AG04449 (cell line): Measurements from ENCODE around the gene PPP3R2.
A peak's percentile ranks its signal among the peaks of the same experiment; 100 is the strongest.

Experiments used
- CTCF ChIA-PET: fragments of 350-600 bp; formaldehyde crosslinking; extraction: SDS; loops from one replicate; lab custom pipeline; 2021; ENCODE audit warnings: antibody characterized with exemption; lab: Yijun Ruan, JAX
- POLR2A ChIA-PET: fragments of 400-600, 350-600 bp; formaldehyde crosslinking; extraction: SDS; loops from one replicate; lab custom pipeline; 2020; ENCODE audit warnings: antibody characterized with exemption, inconsistent platforms; lab: Yijun Ruan, JAX
- DNase-seq: peaks from one replicate; pipeline ENCODE4 v3.0.0-alpha.2; 2010; ENCODE audit warnings: low read depth, low spot score
- H3K4me3 ChIP-seq: 2 replicates; pipeline ENCODE4 v1.5.1; 2011; ENCODE audit warnings: low read depth, mild to moderate bottlenecking, control low read depth, low read length
- TF ChIP-seq, protein P1 (sequence below): IDR thresholded peaks from one replicate; pipeline ENCODE4 v1.5.1; 2011; ENCODE audit warnings: mild to moderate bottlenecking, moderate library complexity, low read length, control low read depth, inconsistent platforms; ENCODE audit not compliant: insufficient read depth; ENCODE audit errors: missing control alignments

Gene PPP3R2

GRCh38 chr9:101585740-101586139, 9.0 kb downstream of the PPP3R2 start:
- no peak overlapping the region for H3K4me3 ChIP-seq
- DNase-seq: no peak
- TF ChIP-seq, protein P1, sequence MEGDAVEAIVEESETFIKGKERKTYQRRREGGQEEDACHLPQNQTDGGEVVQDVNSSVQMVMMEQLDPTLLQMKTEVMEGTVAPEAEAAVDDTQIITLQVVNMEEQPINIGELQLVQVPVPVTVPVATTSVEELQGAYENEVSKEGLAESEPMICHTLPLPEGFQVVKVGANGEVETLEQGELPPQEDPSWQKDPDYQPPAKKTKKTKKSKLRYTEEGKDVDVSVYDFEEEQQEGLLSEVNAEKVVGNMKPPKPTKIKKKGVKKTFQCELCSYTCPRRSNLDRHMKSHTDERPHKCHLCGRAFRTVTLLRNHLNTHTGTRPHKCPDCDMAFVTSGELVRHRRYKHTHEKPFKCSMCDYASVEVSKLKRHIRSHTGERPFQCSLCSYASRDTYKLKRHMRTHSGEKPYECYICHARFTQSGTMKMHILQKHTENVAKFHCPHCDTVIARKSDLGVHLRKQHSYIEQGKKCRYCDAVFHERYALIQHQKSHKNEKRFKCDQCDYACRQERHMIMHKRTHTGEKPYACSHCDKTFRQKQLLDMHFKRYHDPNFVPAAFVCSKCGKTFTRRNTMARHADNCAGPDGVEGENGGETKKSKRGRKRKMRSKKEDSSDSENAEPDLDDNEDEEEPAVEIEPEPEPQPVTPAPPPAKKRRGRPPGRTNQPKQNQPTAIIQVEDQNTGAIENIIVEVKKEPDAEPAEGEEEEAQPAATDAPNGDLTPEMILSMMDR: no peak
- ChIA-PET POLR2A (no interaction called here), CTCF (no interaction called here)

DNA sequence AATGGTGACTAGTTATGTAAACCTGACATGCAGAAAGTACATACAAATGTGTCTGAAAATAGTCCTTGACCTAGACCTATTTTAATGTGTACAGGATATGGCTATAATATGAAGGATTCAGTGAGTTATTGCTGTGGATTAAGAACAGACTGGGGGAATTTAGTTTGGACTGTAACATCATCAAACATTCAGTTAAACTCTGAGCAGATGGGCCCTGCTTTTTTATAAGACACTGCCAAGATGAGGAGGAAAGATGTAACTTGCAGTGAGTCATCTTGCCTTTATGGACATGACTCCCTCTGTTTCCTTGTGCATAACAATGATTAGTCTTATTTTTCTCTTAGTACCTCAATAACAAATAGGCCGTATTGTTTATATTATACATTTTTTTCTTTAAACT, 12.2 kb downstream of the PPP3R2 start:
- CTCF ChIA-PET: interaction anchor here (0.8 kb wide), 1 partner anchor 15 kb away, joined by 4 read pairs; no protein-coding TSS in a partner anchor
- POLR2A ChIA-PET: no interaction called here
- DNase-seq: peak; percentile 64
- H3K4me3 ChIP-seq: no peak overlapping the region
- TF ChIP-seq, protein P1: no peak

DNA sequence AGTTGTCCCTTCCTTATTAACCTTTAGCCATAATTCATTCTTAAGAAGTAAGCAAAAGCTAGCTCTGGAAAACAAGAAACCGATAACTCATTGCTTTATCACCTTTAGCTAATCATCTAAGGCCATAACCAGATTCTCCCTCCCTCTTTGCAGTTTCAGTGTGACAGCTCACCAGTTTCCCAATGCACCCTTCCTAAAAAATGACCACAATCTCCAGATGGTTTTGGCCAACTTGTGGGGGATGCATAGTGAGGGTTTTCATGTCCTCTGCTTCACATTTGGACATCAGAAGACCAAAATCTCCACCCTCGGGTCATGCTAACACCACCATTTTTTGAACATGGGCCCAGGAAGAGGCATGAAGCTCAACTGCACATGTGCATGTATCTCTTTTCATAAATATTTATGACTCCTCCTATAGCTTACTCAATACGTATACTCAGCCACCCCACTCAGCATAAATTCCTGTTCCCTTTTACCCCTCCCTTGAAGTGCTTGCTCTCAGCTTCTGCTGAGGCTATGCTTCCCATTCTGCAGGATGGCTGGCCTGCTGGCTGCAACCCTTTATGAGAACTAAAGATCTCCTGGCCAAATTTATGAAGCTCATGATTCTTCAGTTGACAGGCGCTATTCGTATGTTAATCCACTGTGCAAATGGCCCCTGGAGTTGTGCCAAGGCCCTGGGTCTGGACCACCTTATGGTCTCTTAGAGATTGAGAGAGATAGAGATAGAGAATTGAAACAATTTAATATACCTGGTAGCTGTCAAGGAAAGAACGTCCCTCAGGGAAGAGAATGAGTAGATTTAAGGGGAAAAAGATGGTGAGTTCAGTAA, 14.8 kb downstream of the PPP3R2 start:
- no peak overlapping the region for H3K4me3 ChIP-seq
- TF ChIP-seq, protein P1: no peak
- CTCF ChIA-PET: interaction anchor here (1.1 to 1.8 kb wide), 2 partner anchors 9 to 13 kb away, joined by 4 to 8 read pairs; no protein-coding TSS in a partner anchor
- DNase-seq: no peak
- POLR2A ChIA-PET: no interaction called here

DNA sequence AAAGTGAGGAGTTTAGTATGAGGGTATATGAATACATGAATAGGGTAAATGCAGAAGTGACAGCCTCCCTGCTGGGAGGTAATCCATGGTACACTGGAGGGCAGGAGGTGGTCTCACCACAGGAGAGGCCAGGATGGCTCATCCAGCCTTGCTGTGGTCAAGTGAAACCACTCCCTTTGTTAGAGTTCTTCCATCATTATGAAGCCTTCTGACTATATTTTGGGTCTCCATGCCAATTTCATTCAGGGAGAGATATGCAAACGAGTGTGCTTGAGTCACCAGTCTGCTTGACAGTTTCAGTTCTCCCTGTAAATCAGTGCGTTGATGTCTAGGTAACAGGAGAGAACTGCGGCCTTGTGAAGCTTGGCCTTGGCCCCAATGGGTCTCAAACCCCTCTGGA, 16.4 kb downstream of the PPP3R2 start:
- CTCF ChIA-PET: no interaction called here

GRCh38 chr9:101574731-101575333, 19.9 kb downstream of the PPP3R2 start:
- POLR2A ChIA-PET: no interaction called here
- CTCF ChIA-PET: interaction anchor here (1.2 kb wide), 1 partner anchor 12 kb away, joined by 3 read pairs; no protein-coding TSS in a partner anchor
- no peak for DNase-seq
- H3K4me3 ChIP-seq: no peak overlapping the region
- TF ChIP-seq, protein P1: no peak

More for the DNA sequence above, 16.4 kb downstream of the PPP3R2 start:
- no peak overlapping the region for H3K4me3 ChIP-seq
- no peak for DNase-seq
- POLR2A ChIA-PET: no interaction called here
- TF ChIP-seq, protein P1: no peak

GRCh38 chr9:101572316-101572715, 22.5 kb downstream of the PPP3R2 start:
- TF ChIP-seq, protein P1: no peak
- H3K4me3 ChIP-seq: no peak overlapping the region
- ChIA-PET CTCF (interaction anchor here (1.0 to 1.7 kb wide), 3 partner anchors 19 to 121 kb away, joined by 3 read pairs; no protein-coding TSS in a partner anchor), POLR2A (no interaction called here)
- no peak for DNase-seq
